Upper lobe of right lung (tissue), 1 donor: ENCODE results near the gene S1PR3. TPM values are rescaled to one million over a fixed set of nuclear protein-coding genes. Genes with fewer than 3 reads are reported as not detected.
A peak's percentile ranks its signal among the peaks of the same experiment; 100 is the strongest.

Experiments used
- ATAC-seq: fragments of 200-7000 bp; cut with Tn5 transposase; one replicate; pipeline ENCODE4 v1.9.1; 2020; ENCODE audit warnings: mild to moderate bottlenecking, moderate library complexity
- DNase-seq: peaks from one replicate; pipeline ENCODE4 v3.0.0-alpha.2; 2020
- H3K27ac ChIP-seq: fragments of 200-600 bp; one replicate; pipeline ENCODE4 v1.8.0; 2022
- H3K27me3 ChIP-seq: fragments of 200-600 bp; one replicate; pipeline ENCODE4 v1.8.0; 2022; ENCODE audit warnings: mild to moderate bottlenecking
- H3K36me3 ChIP-seq: fragments of 200-600 bp; one replicate; pipeline ENCODE4 v1.8.0; 2022
- H3K4me1 ChIP-seq: fragments of 200-600 bp; one replicate; pipeline ENCODE4 v1.8.0; 2022
- H3K4me3 ChIP-seq: fragments of 200-600 bp; one replicate; pipeline ENCODE4 v1.8.0; 2022; ENCODE audit warnings: mild to moderate bottlenecking
- H3K9me3 ChIP-seq: fragments of 200-600 bp; one replicate; pipeline ENCODE4 v1.8.0; 2022
- CTCF ChIP-seq: fragments of 200-600 bp; IDR thresholded peaks from one replicate; pipeline ENCODE4 v1.8.0; 2022; ENCODE audit warnings: antibody characterized with exemption
- intact Hi-C: fragments of 100-400 bp; cut with DNase I; formaldehyde crosslinking; loops from one replicate; pipeline ENCODE4 v1.11.0; 2022
- total RNA-seq: library from RNA; stranded (reverse); fragmentation: NEBNext Ultra II Directional; extraction: Animal tissue kit (Norgen Biotek cat#: 25700); gene quantifications from one replicate; pipeline ENCODE4 v1.2.1, GENCODE V29; 2021
- donor health status: DM: no; HTN: yes; CAD: no; lungs with severe emphysema.

The S1PR3 gene
- total RNA-seq, 1 donor from 2014 or later = 10.2 TPM

DNA sequence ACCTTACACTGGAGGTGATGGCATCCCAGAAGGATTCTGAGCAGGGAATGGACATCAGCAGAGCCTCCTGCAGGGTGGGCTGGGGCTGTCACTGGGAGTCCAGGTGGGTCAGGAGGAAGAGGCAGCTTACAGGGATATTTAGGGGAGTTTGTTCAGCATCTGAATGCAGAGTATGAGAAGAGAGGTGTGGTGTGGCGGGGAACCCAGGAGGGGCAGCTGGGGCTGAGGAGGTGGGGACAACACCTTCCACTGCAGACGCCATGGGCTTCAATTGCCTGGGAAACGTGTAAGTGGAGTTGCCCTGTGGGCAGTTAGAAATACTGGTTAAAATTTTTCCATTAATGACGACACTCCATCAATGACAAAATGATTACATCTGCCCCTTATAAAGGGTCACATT lies 33.5 kb downstream of the S1PR3 start:
- ATAC-seq = no peak
- H3K27me3 ChIP-seq = no peaks in the 10 kb centered on the region
- TF ChIP-seq CTCF = no peak
- H3K4me3 ChIP-seq = no peak overlapping the region
- H3K36me3 ChIP-seq = no peaks in the 10 kb centered on the region
- no peak overlapping the region for H3K27ac ChIP-seq
- H3K9me3 ChIP-seq = peaks cover 6% of the 10 kb centered on the region
- H3K4me1 ChIP-seq = peaks cover 31% of the 10 kb centered on the region
- DNase-seq = no peak
- intact Hi-C loops = no loop called here

DNA sequence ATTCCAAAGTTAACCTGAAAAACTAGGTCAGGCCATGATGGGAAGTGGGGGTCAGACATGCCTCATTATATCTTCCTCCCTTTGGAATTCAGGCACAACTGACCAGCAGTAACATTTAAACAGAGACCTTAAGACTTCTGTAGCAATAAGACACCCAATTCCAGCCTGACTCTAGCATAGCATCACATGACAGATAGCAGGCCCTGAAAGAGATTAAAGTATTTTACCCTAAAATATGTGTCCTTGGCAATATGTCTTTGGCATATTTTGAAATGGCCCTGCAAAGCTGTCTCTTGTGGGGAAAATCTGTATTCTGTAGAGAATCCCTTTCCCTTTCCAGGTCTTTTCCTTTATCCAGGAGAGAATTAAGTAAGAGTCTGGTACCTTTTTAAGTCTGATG lies 34.3 kb downstream of the S1PR3 start:
- no peak for TF ChIP-seq CTCF
- Histone ChIP-seq H3K36me3 (no peaks in the 10 kb centered on the region), H3K4me3 (no peak overlapping the region), H3K9me3 (peaks cover 6% of the 10 kb centered on the region), H3K4me1 (peaks cover 31% of the 10 kb centered on the region), H3K27me3 (no peaks in the 10 kb centered on the region), H3K27ac (peak overlapping the region; percentile 17)
- no peak for ATAC-seq
- no peak for DNase-seq
- intact Hi-C loops = no loop called here

- Histone ChIP-seq H3K4me3 (no peak overlapping the region), H3K27ac (no peak overlapping the region), H3K27me3 (no peaks in the 10 kb centered on the region), H3K36me3 (no peaks in the 10 kb centered on the region), H3K4me1 (peaks cover 21% of the 10 kb centered on the region), H3K9me3 (peaks cover 6% of the 10 kb centered on the region)
- intact Hi-C loops = no loop called here
- DNase-seq = no peak
- ATAC-seq = peak; percentile 38
- TF ChIP-seq CTCF = no peak
Measured at GRCh38 chr9:89026876-89027275, 35.6 kb downstream of the S1PR3 start.

GRCh38 chr9:89029788-89030187 lies 38.5 kb downstream of the S1PR3 start:
- H3K9me3 ChIP-seq = peaks cover 6% of the 10 kb centered on the region
- H3K4me3 ChIP-seq = no peak overlapping the region
- no peaks in the 10 kb centered on the region for H3K27me3 ChIP-seq
- ATAC-seq = no peak
- TF ChIP-seq CTCF = no peak
- peaks cover 4% of the 10 kb centered on the region for H3K4me1 ChIP-seq
- no peak overlapping the region for H3K27ac ChIP-seq
- intact Hi-C loops = no loop called here
- no peaks in the 10 kb centered on the region for H3K36me3 ChIP-seq
- no peak for DNase-seq

GRCh38 chr9:89032173-89032572 lies 40.9 kb downstream of the S1PR3 start:
- no peak for ATAC-seq
- H3K4me3 ChIP-seq = no peak overlapping the region
- no peak for TF ChIP-seq CTCF
- H3K27ac ChIP-seq = no peak overlapping the region
- no peaks in the 10 kb centered on the region for H3K36me3 ChIP-seq
- DNase-seq = no peak
- H3K9me3 ChIP-seq = peaks cover 6% of the 10 kb centered on the region
- H3K4me1 ChIP-seq = peaks cover under 1% of the 10 kb centered on the region
- no peaks in the 10 kb centered on the region for H3K27me3 ChIP-seq
- intact Hi-C loops = no loop called here

- DNase-seq (no peak), ATAC-seq (no peak)
- intact Hi-C loops = no loop called here
- TF ChIP-seq CTCF = no peak
- no peak overlapping the region for H3K4me3 ChIP-seq
- no peaks in the 10 kb centered on the region for H3K36me3 ChIP-seq
- H3K9me3 ChIP-seq = peaks cover 6% of the 10 kb centered on the region
- peaks cover 5% of the 10 kb centered on the region for H3K4me1 ChIP-seq
- no peaks in the 10 kb centered on the region for H3K27me3 ChIP-seq
- no peak overlapping the region for H3K27ac ChIP-seq
Measured at GRCh38 chr9:89032661-89033060, 41.4 kb downstream of the S1PR3 start.
